DOHH2 (cell line): ENCODE results near the gene DDIT4.
A peak's percentile ranks its signal among the peaks of the same experiment; 100 is the strongest.
"Not testable (repeated sequence)": the region's sequence is repeated elsewhere in the genome, so short reads cannot be mapped to it uniquely, and the experiment has no call there.

Experiments used
- H3F3A ChIP-seq: fragments of 200-600 bp; sonication (generic), shearing (Covaris generic); 2 replicates; pipeline ENCODE4 v1.6.0; 2016; ENCODE audit warnings: antibody characterized with exemption, mild to moderate bottlenecking; ENCODE audit not compliant: control insufficient read depth, insufficient read depth
- H3K27ac ChIP-seq: fragments of 200-600 bp; sonication (generic); 2 replicates; pipeline ENCODE4 v1.5.1; 2014; ENCODE audit warnings: low read depth, mild to moderate bottlenecking, low read length, moderate library complexity
- H3K27me3 ChIP-seq: fragments of 200-600 bp; sonication (generic); 2 replicates; pipeline ENCODE4 v1.6.1; 2014; ENCODE audit warnings: mild to moderate bottlenecking, low read length, mixed read lengths; ENCODE audit not compliant: control insufficient read depth
- H3K36me3 ChIP-seq: fragments of 200-600 bp; sonication (generic); 2 replicates; pipeline ENCODE4 v1.6.1; 2014; ENCODE audit warnings: mild to moderate bottlenecking, low read length, moderate library complexity, mixed read lengths; ENCODE audit not compliant: control insufficient read depth
- H3K4me1 ChIP-seq: fragments of 200-600 bp; sonication (generic); 2 replicates; pipeline ENCODE4 v1.6.1; 2014; ENCODE audit warnings: mild to moderate bottlenecking, low read length, mixed read lengths; ENCODE audit not compliant: control insufficient read depth
- H3K4me2 ChIP-seq: fragments of 200-600 bp; sonication (generic); 2 replicates; pipeline ENCODE4 v1.6.0; 2014; ENCODE audit warnings: mild to moderate bottlenecking, low read length, moderate library complexity
- H3K4me3 ChIP-seq: fragments of 200-600 bp; sonication (generic); 2 replicates; pipeline ENCODE4 v1.5.1; 2014; ENCODE audit warnings: mild to moderate bottlenecking, low read length, mixed read lengths
- H3K79me2 ChIP-seq: fragments of 200-600 bp; sonication (generic); 2 replicates; pipeline ENCODE4 v1.6.1; 2014; ENCODE audit warnings: mild to moderate bottlenecking, low read length, mixed read lengths; ENCODE audit not compliant: control insufficient read depth
- H3K9me2 ChIP-seq: fragments of 200-600 bp; sonication (generic); replicated peaks from 2 replicates; pipeline ENCODE4 v1.6.1; 2014; ENCODE audit warnings: mild to moderate bottlenecking, low read length, mixed read lengths; ENCODE audit not compliant: control insufficient read depth
- H3K9me3 ChIP-seq: fragments of 200-600 bp; sonication (generic); 2 replicates; pipeline ENCODE4 v1.6.1; 2014; ENCODE audit warnings: antibody characterized with exemption, low read length, mixed read lengths; ENCODE audit not compliant: control insufficient read depth, insufficient read depth
- H4K20me1 ChIP-seq: fragments of 200-600 bp; sonication (generic); 2 replicates; pipeline ENCODE4 v1.6.0; 2014; ENCODE audit warnings: low read depth, mild to moderate bottlenecking, antibody characterized with exemption, low read length, moderate library complexity; ENCODE audit not compliant: control insufficient read depth, insufficient read depth
- CTCF ChIP-seq: fragments of 200-600 bp; sonication (generic); IDR thresholded peaks from one replicate; pipeline ENCODE4 v1.5.1; 2014; ENCODE audit warnings: antibody characterized with exemption, mild to moderate bottlenecking, low read depth, low read length; ENCODE audit not compliant: poor library complexity, severe bottlenecking
- EZH2phosphoT487 ChIP-seq: fragments of 200-600 bp; sonication (generic); IDR thresholded peaks from 2 replicates; pipeline ENCODE4 v1.6.1; 2017; ENCODE audit warnings: borderline replicate concordance, mild to moderate bottlenecking, antibody characterized with exemption, low read length, moderate library complexity, mixed read lengths

Gene DDIT4

GRCh38 chr10:72306215-72306760 lies 32.6 kb downstream of the DDIT4 start:
- H3K27ac ChIP-seq: peak overlapping the region; percentile 61
- no peaks in the 10 kb centered on the region for H3K9me3 ChIP-seq
- peaks cover 85% of the 10 kb centered on the region for H3K4me1 ChIP-seq
- TF ChIP-seq CTCF (no peak), EZH2phosphoT487 (no peak)
- no peaks in the 10 kb centered on the region for H3K27me3 ChIP-seq
- no peaks in the 10 kb centered on the region for H3K36me3 ChIP-seq
- H3K4me2 ChIP-seq: peak overlapping the region; percentile 63
- peaks cover 19% of the 10 kb centered on the region for H3F3A ChIP-seq
- H3K9me2 ChIP-seq: no peaks in the 10 kb centered on the region
- no peaks in the 10 kb centered on the region for H3K79me2 ChIP-seq
- peak overlapping the region; percentile 40 for H3K4me3 ChIP-seq
- H4K20me1 ChIP-seq: no peaks in the 10 kb centered on the region

- H3K27ac ChIP-seq, H3K4me2 ChIP-seq, H3K36me3 ChIP-seq, H3K27me3 ChIP-seq, H4K20me1 ChIP-seq, H3K9me2 ChIP-seq, H3K4me3 ChIP-seq, H3K9me3 ChIP-seq, H3K79me2 ChIP-seq: not testable (repeated sequence)
- Histone ChIP-seq H3F3A (peaks cover 14% of the 10 kb centered on the region), H3K4me1 (peaks cover 80% of the 10 kb centered on the region)
Observed at GRCh38 chr10:72307711-72308110, 34.0 kb downstream of the DDIT4 start.

- Histone ChIP-seq H3K9me3 (no peaks in the 10 kb centered on the region), H3K4me2 (peak overlapping the region; percentile 7; the same call in 1 of the 2 replicates), H3K4me3 (no peak overlapping the region), H3K9me2 (no peaks in the 10 kb centered on the region), H3K79me2 (no peaks in the 10 kb centered on the region), H3K36me3 (no peaks in the 10 kb centered on the region), H3F3A (peaks cover 8% of the 10 kb centered on the region), H3K27me3 (no peaks in the 10 kb centered on the region), H4K20me1 (no peaks in the 10 kb centered on the region), H3K27ac (no peak overlapping the region), H3K4me1 (peaks cover 72% of the 10 kb centered on the region)
- no peak for TF ChIP-seq EZH2phosphoT487
- TF ChIP-seq CTCF: no peak
Observed at GRCh38 chr10:72308320-72308987, 34.7 kb downstream of the DDIT4 start.

GRCh38 chr10:72309290-72310240 lies 35.8 kb downstream of the DDIT4 start:
- H3F3A ChIP-seq: peaks cover 8% of the 10 kb centered on the region
- H3K9me3 ChIP-seq: no peaks in the 10 kb centered on the region
- no peaks in the 10 kb centered on the region for H3K79me2 ChIP-seq
- no peak overlapping the region for H3K27ac ChIP-seq
- TF ChIP-seq CTCF (no peak), EZH2phosphoT487 (no peak)
- H3K4me3 ChIP-seq: no peak overlapping the region
- H3K27me3 ChIP-seq: no peaks in the 10 kb centered on the region
- no peaks in the 10 kb centered on the region for H3K36me3 ChIP-seq
- H3K4me2 ChIP-seq: no peak overlapping the region
- H3K9me2 ChIP-seq: no peaks in the 10 kb centered on the region
- peaks cover 62% of the 10 kb centered on the region for H3K4me1 ChIP-seq
- H4K20me1 ChIP-seq: no peaks in the 10 kb centered on the region
